A673 (cell line): ENCODE results near the gene GSTM3. TPM values are rescaled to one million over a fixed set of nuclear protein-coding genes. Genes with fewer than 3 reads are reported as not detected.

ENCODE experiments used
- BruUV-seq: library from RNA; stranded (reverse); fragments of 400-500 nt; replicated peaks from 2 replicates; lab custom pipeline; 2021; lab: Mats Ljungman, UMichigan
- CTCF ChIA-PET: fragments of 300-600 bp; sonication (Branson Sonifier 250); formaldehyde crosslinking; loops from one replicate; lab custom pipeline; 2022; ENCODE audit warnings: antibody characterized with exemption; lab: Charles Lee
- POLR2A ChIA-PET: fragments of 300-600 bp; sonication (Branson Sonifier 250); formaldehyde crosslinking; loops from one replicate; lab custom pipeline; 2022; ENCODE audit warnings: antibody characterized with exemption; ENCODE audit not compliant: low non-redundant PET; lab: Charles Lee
- DNase-seq: peaks from one replicate; pipeline ENCODE4 v3.0.0-alpha.2; 2015; ENCODE audit warnings: low spot score
- H3K27ac ChIP-seq: fragments of 200-600 bp; sonication (generic); 2 replicates; pipeline ENCODE4 v1.5.1; 2016; ENCODE audit warnings: mixed run types, low read depth, mild to moderate bottlenecking, mixed read lengths, antibody characterized with exemption, low read length; ENCODE audit not compliant: poor library complexity, severe bottlenecking
- H3K27me3 ChIP-seq: fragments of 200-600 bp; sonication (generic); replicated peaks from 2 replicates; pipeline ENCODE4 v1.6.1; 2017; ENCODE audit warnings: mixed run types, low read depth, mild to moderate bottlenecking, mixed read lengths, antibody characterized with exemption, low read length; ENCODE audit not compliant: insufficient read depth, poor library complexity
- H3K36me3 ChIP-seq: fragments of 200-600 bp; sonication (generic); 2 replicates; pipeline ENCODE4 v1.6.1; 2016; ENCODE audit warnings: mixed run types, mild to moderate bottlenecking, mixed read lengths, antibody characterized with exemption, low read length; ENCODE audit not compliant: insufficient read depth, poor library complexity, severe bottlenecking
- H3K4me1 ChIP-seq: fragments of 200-600 bp; sonication (generic); 2 replicates; pipeline ENCODE4 v1.6.1; 2017; ENCODE audit warnings: mixed run types, mild to moderate bottlenecking, mixed read lengths, antibody characterized with exemption, low read length; ENCODE audit not compliant: insufficient read depth, poor library complexity, severe bottlenecking
- H3K4me3 ChIP-seq: fragments of 200-600 bp; sonication (generic); 2 replicates; pipeline ENCODE4 v1.5.1; 2016; ENCODE audit warnings: low read depth, mixed run types, mild to moderate bottlenecking, mixed read lengths, low read length; ENCODE audit not compliant: poor library complexity, severe bottlenecking
- H3K9me3 ChIP-seq: fragments of 200-600 bp; sonication (generic); 2 replicates; pipeline ENCODE4 v1.6.1; 2016; ENCODE audit warnings: mixed run types, low read depth, mild to moderate bottlenecking, mixed read lengths, antibody characterized with exemption, low read length; ENCODE audit not compliant: poor library complexity, severe bottlenecking
- EZH2 ChIP-seq: fragments of 200-600 bp; sonication (generic); IDR thresholded peaks from 2 replicates; pipeline ENCODE4 v1.6.1; 2017; ENCODE audit warnings: borderline replicate concordance, low read depth, mild to moderate bottlenecking, mixed read lengths, antibody characterized with exemption, low read length; ENCODE audit not compliant: poor library complexity, severe bottlenecking
- intact Hi-C: fragments of 100-400 bp; cut with micrococcal nuclease; formaldehyde crosslinking; loops from one replicate; pipeline ENCODE4 v1.10.0; 2022; ENCODE audit not compliant: unreplicated experiment
- total RNA-seq: library from RNA; stranded (reverse); gene quantifications from 2 replicates; pipeline ENCODE4 v1.2.3, GENCODE V29; 2021
- TF ChIP-seq, protein P1 (sequence below): fragments of 300-800, 200-600 bp; sonication (generic); conservative IDR thresholded peaks from 2 replicates; pipeline ENCODE4 v1.5.1; 2017; ENCODE audit warnings: low read depth, mild to moderate bottlenecking, antibody characterized with exemption, low read length, moderate library complexity, mixed read lengths

Gene GSTM3
- total RNA-seq, 1 experiment from 2014 or later = 72.2 TPM

DNA sequence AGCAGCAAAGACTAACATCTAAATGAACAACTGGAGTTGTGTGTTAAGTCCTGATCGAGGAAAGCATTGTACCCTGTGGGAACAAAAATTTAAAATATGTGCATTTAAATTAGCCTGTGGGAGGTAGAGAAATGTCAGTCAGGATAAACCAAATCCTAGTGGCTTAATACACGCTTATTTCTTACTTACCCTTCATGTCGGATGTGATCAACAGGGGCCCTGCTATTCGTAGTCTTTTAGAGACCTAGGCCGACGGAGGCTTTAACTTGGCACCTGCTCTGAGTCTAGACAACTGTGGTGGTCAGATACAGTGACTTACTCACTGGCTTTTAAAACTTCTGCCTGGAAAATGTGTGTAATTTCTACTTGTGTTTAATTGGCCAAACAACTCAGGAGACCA is 10.2 kb downstream of the GSTM3 start:
- CTCF ChIA-PET = no interaction called here
- Histone ChIP-seq H3K27ac (no peak overlapping the region), H3K4me3 (no peak overlapping the region), H3K4me1 (peaks cover 13% of the 10 kb centered on the region), H3K36me3 (no peaks in the 10 kb centered on the region), H3K27me3 (no peaks in the 10 kb centered on the region), H3K9me3 (no peaks in the 10 kb centered on the region)
- intact Hi-C loops = no loop called here
- TF ChIP-seq, protein P1, sequence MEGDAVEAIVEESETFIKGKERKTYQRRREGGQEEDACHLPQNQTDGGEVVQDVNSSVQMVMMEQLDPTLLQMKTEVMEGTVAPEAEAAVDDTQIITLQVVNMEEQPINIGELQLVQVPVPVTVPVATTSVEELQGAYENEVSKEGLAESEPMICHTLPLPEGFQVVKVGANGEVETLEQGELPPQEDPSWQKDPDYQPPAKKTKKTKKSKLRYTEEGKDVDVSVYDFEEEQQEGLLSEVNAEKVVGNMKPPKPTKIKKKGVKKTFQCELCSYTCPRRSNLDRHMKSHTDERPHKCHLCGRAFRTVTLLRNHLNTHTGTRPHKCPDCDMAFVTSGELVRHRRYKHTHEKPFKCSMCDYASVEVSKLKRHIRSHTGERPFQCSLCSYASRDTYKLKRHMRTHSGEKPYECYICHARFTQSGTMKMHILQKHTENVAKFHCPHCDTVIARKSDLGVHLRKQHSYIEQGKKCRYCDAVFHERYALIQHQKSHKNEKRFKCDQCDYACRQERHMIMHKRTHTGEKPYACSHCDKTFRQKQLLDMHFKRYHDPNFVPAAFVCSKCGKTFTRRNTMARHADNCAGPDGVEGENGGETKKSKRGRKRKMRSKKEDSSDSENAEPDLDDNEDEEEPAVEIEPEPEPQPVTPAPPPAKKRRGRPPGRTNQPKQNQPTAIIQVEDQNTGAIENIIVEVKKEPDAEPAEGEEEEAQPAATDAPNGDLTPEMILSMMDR = no peak
- TF ChIP-seq EZH2 = no peak
- BruUV-seq = no TSS peak
- peak; percentile 68 for DNase-seq
- POLR2A ChIA-PET = no interaction called here

GRCh38 chr1:109728870-109729269 is 12.0 kb downstream of the GSTM3 start:
- H3K27ac ChIP-seq = no peak overlapping the region
- no peaks in the 10 kb centered on the region for H3K36me3 ChIP-seq
- intact Hi-C loops = no loop called here
- no peak overlapping the region for H3K4me3 ChIP-seq
- peaks cover 13% of the 10 kb centered on the region for H3K4me1 ChIP-seq
- no peaks in the 10 kb centered on the region for H3K9me3 ChIP-seq
- POLR2A ChIA-PET = no interaction called here
- no peaks in the 10 kb centered on the region for H3K27me3 ChIP-seq
- CTCF ChIA-PET = no interaction called here
- BruUV-seq = no TSS peak
- TF ChIP-seq, protein P1 = no peak
- no peak for TF ChIP-seq EZH2
- no peak for DNase-seq

- H3K27ac ChIP-seq = no peak overlapping the region
- H3K4me3 ChIP-seq = no peak overlapping the region
- DNase-seq = no peak
- no peak for TF ChIP-seq EZH2
- TF ChIP-seq, protein P1 = no peak
- no peaks in the 10 kb centered on the region for H3K36me3 ChIP-seq
- peaks cover 13% of the 10 kb centered on the region for H3K4me1 ChIP-seq
- no peaks in the 10 kb centered on the region for H3K27me3 ChIP-seq
- H3K9me3 ChIP-seq = no peaks in the 10 kb centered on the region
- BruUV-seq = no TSS peak
- POLR2A ChIA-PET = no interaction called here
- intact Hi-C loops = no loop called here
- CTCF ChIA-PET = no interaction called here
Measured at GRCh38 chr1:109726728-109727373, 14.0 kb downstream of the GSTM3 start.
